ENCODE results near the gene S100A11.
A peak's percentile ranks its signal among the peaks of the same experiment; 100 is the strongest.
"Not testable (repeated sequence)": the region's sequence is repeated elsewhere in the genome, so short reads cannot be mapped to it uniquely, and the experiment has no call there.

The S100A11 gene

DNA sequence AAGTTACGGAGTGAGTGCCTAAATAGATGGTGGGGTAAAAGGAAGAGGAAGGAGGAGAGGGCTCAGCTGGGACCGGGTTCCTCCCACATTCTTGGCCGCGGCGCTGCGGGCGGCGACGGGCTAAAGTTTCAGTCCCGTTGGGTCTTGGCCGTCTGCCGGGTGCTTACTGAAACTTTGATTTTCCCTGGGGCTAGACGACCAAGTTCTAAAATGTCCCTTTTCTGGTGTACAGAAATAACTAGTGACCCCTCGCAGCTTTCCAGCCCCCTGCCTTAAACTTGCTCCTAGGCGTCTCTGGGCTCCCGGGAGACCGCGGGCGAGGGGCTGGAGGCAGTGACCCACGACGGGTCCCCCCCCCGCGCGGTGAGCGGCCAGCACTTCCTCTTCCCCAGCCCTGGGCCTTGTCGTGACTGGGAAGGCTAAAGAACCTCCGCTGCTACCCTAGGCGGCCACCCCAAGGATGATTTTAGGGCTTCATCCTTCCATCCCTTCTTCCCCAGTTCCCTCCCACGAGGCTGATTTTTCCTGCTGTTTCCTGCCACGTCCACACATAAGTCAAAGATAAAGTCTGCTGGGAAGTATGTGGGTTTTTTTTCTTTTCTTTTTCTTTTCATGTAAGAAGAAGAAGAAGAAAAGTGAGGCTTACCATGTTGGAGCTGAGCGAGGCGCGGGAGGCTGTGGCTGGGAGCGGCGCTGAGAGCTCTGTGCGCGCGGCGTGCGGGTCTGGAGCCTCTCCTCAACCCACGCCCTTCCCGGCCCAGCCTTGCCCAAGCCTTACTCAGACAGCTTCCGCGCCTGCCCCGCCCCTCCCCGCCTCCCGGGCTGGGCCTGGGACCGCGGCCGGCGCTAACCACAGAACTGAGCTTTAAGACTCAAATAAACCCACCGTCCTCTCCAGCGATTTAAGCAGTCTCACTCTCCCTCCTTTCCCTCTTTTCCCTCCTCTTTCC lies at the start of gene S100A11:
Gene S100A11, minus strand, starts transcription at position 738 of the 950 bp plus-strand sequence. Its CDS starts 89 bp downstream, at position 649.
- peak; percentile 68 for DNase-seq (ENCODE audit: low spot score)

DNA sequence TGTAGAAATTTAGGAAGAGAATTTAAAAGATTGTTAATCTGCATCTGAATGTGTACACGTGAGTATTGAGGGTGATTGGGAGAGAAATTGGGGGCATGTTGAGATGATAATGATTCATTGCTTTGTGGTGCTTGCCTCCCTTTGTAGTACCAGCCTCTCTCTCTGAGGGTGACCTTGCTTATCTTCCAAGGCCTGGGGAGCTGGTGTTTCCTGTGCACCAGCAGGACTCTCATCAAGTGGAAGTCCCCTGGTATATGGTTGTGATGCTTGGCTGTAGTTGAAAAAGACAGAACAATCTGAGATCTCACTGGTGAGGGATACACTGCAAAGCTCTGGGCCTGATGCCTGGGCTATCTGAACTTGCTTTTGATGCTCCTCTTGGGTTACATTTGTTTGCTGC lies 48.0 kb upstream of the S100A11 start:
- DNase-seq (ENCODE audit: low spot score) = no peak

GRCh38 chr1:152081026-152081425 lies 44.2 kb upstream of the S100A11 start:
- DNase-seq (ENCODE audit: low spot score) = not testable (repeated sequence)

DNA sequence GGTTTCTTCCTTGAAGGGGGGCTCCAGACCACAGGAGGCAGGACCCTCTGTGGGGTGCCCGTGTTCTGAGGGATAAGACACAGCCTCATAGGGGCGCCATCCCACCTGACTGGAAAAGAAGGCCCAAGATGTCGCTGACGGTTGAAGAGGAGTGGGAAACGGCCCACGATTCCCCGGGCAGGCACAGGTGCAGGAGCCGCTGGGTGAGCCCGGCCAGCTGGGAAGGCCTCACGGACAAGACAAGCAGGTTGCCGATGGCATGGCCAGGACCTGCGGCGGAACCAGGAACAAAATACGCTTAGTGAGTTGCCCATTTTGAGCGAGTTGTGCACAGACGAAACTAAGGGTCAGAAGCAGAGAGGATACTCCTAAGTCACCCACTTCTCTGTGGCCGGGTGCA lies 43.7 kb upstream of the S100A11 start:
- not testable (repeated sequence) for DNase-seq (ENCODE audit: low spot score)

DNA sequence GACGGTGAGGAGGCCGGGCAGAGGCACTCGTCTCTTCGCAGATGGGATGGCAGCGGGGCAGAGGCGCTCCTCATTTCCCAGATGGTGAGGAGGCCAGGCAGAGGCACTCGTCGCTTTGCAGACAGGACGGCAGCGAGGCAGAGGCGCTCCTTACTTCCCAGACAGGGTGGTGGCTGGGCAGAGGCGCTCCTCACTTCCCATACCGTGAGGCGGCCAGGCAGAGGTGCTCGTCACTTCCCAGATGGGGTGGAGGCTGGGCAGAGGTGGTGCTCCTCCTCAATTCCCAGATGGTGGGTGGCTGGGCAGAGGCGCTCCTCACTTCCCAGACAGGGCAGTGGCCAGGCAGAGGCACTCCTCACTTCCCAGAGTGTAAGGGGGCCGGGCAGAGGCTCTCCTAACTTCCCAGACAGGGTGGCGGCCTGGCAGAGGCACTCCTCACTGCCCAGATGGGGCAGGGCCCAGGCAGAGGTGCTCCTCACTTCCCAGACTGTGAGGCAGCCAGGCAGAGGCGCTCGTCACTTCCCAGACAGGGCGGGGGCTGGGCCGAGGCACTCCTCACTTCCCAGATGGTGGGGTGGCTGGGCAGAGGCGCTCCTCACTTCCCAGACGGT lies 42.1 kb upstream of the S100A11 start:
- no peak for DNase-seq (ENCODE audit: low spot score)

GRCh38 chr1:152072311-152072710 lies 35.5 kb upstream of the S100A11 start:
- DNase-seq (ENCODE audit: low spot score) = no peak

GRCh38 chr1:152071123-152071522 lies 34.3 kb upstream of the S100A11 start:
- no peak for DNase-seq (ENCODE audit: low spot score)

- DNase-seq (ENCODE audit: low spot score) = no peak
Measured at GRCh38 chr1:152067929-152068328, 31.1 kb upstream of the S100A11 start.

DNA sequence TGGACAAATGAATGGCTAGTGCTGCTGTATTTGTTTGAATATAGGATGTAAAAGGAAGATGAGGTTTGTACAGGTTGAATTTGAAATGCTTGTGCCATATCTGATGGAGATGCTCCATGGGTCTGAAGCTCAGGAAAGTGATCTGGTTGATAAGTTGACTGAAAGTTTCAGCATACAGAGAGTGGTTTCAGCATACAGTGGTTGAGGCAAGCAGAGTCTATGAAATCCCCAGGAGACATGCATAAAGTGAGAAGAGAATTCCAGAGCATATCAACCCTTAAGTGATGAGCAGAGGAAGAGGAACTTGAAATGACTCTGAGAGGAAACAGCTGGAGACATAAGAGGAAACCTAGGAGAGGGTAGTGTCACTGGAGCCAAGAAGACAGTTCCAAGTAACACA lies 30.3 kb upstream of the S100A11 start:
- no peak for DNase-seq (ENCODE audit: low spot score)

- DNase-seq (ENCODE audit: low spot score) = no peak
Measured at GRCh38 chr1:152061952-152062351, 25.1 kb upstream of the S100A11 start.

DNA sequence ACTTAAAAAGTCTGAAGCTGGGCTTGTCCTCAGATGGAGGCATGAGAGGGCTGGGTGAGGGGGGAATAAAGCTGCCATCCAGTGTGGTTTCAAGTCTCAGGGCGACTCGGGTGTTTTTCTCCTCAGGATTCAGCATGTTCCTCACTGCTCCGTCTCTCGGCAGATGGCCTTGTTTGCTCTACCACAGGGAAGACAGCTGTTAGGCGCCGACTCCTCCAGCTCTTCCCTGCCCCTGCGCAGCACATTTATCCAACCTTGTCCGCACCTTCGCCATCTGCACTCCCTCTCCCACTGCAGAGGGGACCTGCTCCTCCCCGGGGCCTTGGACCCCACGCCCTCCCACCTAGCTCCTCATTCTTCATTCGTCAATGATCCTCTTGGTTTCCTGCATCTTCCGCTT lies 16.6 kb upstream of the S100A11 start:
- no peak for DNase-seq (ENCODE audit: low spot score)

GRCh38 chr1:152052606-152053005 lies 15.8 kb upstream of the S100A11 start:
- DNase-seq (ENCODE audit: low spot score) = peak; percentile 77

- no peak for DNase-seq (ENCODE audit: low spot score)
Measured at GRCh38 chr1:152050886-152051675, 14.3 kb upstream of the S100A11 start.

DNA sequence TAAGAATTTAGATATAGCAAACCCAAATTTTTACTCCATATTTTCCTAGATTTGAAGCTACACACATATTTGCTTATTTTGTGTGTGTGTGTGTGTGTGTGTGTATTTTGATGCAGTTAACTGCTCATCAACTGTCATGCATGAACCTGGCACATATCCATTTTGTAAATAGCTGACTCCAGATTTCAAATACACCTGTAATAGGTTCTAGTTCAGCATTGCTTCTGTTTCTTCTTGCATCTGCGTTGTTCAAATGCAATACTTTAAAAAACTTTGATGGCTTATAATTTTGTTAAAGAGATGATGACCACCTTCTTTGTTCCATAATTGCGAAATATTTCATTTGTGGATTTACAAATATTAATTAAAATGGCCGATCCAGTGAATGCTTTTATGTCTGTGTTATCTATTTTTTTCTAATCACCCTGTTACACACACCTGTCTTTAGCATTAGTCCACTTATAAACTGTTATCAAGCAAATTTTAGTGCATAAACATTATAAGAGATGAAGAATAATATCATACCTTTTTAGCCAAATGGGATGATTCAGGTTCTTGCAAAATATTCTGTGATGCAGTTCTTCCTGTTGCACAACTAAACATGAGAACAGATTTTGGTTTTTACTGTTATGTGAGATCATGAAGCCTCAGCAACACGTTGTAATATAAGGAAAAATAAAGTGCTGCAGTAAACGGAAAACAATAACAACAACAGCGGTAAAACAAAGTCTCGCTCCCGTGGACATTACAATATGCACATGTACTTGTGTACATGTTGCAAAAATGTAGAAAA lies 12.7 kb upstream of the S100A11 start:
- DNase-seq (ENCODE audit: low spot score) = no peak

DNA sequence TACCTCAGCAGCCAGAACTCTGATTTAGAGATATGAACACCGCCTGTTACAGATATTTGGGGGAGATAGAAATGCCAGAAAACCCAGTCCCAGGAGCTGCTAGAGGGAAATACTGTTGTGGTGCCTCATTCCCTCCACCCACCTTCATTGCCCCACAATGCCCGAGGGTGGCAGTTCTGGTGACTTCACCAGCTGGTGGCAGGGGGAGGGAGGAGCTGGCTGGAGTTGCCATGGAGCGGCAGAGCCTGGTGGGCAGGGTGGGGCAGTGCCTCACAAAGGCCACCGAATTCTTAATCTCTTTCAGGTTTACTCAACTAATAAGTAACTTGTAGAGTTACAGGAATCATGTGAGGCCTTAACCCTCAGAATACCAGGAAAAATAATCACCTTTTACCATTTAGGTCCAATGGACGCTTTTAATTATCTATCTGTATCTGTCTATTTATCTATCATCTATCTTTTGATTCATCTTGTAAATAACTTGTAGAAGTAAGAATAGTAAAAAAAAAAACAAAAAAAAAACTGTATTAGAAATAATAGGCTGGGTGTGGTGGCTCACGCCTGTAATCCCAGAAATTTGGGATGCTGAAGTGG lies 11.7 kb upstream of the S100A11 start:
- no peak for DNase-seq (ENCODE audit: low spot score)

DNA sequence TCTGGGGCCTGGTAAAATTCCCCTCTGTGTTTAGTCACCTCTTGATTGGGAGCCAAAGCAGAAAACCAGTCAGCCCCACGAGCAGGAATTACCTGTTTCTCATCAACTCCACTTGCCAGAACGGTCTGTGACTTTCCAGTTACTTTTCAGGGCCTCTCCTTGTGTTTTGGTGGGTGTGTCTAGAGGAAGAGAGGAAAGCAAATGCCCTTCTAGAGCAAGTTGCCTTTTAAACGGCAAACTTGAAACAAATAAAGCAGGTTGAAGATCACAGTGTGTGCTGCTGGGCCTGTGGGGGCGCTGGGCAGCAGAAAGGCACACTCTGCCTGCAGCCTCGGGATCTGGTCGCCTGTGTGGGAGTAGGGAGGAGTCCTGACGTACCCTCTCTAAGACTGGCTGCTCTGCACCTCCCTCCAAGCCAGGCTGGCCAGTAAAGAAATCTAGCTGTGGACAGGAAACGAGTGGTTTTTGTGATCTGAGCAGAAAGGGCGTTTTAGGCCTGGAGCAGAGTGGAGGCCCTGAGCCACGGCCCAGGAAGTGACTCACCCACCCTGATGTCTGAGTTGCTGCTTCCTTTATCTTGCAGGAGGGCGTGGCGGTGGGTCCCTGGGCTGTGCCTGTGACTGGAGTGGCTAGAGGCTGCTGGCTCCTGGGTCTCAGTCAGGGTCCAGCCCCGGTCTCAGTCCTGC lies 11.1 kb upstream of the S100A11 start:
- peak; percentile 72 for DNase-seq (ENCODE audit: low spot score)

DNA sequence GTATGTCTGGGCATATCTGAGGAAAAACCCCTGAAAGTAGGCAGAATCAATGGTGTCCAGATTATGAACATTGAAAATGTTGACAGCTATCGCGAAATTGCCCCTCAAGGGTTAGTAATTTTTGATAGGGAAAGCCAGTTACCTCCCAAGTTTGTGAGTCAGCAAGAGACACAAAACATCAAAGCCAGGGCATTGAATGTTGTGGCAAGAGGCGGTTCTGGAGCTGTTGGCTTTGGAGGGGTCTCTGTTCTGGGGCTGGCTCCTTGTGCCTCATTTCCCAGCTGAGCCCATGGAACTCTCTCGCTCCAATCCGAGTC lies 10.6 kb upstream of the S100A11 start:
- DNase-seq (ENCODE audit: low spot score) = no peak

DNA sequence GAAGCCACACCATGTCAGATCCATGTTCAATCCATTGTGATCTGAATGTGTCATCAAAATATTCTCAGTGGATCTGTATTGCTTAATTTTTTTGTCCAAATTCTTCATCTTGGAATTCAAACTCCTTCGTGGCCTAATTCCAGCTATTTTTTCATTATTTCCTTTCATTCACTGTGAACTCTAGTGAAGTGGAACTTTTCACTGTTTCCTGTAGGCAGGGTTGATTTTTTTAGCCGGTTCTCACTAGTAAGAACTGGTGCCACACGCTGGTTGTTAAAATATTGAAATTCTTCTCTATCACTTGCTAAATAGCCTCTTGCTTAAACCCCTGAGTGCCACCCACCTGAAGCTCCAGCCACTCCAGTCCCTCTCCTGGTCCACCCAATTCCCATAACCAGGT lies 7.6 kb upstream of the S100A11 start:
- DNase-seq (ENCODE audit: low spot score) = no peak

- no peak for DNase-seq (ENCODE audit: low spot score)
Measured at GRCh38 chr1:152043870-152044269, 7.1 kb upstream of the S100A11 start.

- no peak for DNase-seq (ENCODE audit: low spot score)
Measured at GRCh38 chr1:152042030-152042429, 5.2 kb upstream of the S100A11 start.

DNA sequence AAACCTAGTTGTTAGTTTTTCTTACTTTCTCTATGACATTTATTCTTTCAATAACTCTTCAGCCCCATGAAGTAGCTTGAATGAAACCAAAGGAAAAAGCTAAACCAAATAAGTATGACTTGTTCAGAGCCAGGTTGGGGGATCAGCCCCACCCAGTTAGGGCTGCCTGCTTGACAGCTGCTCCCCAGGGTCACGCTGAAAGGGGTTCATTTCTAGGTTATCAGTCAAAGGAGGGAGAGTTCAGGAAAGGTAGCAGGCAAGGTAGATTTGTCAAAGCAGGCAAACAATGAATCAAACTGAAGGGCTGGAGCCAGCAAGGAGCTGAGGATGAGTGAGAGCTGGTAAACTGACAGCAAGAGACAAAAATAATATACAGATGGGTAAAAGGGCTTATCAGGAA lies 3.1 kb upstream of the S100A11 start:
- no peak for DNase-seq (ENCODE audit: low spot score)

Measured in germinal center (tissue), 1 donor.